Stimulated activated CD8-positive, alpha-beta memory T cell treated with anti-CD3 and anti-CD28 coated beads, Interleukin-12 subunit alpha, Interleukin-12 subunit beta, amount 100 ng/mL, for 1 hour (primary cell): ENCODE data around the gene AUTS2.

Source experiments
- DNase-seq: peaks from one replicate; pipeline ENCODE4 v3.0.0-alpha.2; 2020; ENCODE audit warnings: low read depth

The AUTS2 gene

DNA sequence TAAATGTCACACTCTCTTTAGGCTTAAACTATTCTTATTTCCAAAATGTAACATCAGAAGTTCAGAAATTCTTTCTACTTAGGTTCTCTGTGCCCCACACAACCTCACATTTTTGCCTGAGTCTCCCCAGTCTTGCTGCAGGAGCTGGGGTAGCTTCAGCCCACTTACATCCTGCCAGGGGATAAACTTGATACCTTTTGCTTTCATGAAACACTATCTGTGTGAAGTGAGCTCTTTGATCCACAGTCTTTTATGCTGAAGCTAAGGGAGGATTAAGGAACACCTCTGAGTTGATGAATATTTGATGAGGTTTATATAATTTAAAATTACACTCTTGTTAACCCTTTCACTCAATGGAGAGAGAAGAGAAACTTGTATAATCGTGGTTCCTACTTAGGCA lies 341.0 kb downstream of the AUTS2 start:
- DNase-seq = no peak

GRCh38 chr7:69941077-69941651 lies 342.9 kb downstream of the AUTS2 start:
- no peak for DNase-seq

DNA sequence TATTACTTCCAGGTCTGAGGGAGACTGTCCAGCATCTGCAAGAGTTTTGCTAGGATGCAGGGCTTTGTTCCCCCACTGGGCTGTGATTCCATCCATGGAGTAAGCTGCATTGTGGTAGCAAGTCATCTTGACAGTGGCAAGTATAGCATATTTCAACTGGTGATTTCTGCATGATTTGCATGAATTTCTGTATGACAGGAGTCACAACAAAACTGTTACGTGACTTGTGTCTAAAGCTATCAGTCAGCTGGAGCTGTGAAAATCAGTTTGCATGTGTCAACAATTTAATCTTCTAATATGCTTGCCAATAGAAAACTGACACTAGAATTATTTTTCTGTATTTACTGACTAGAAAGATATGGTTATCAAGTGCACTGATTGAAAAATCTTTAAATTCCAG lies 344.3 kb downstream of the AUTS2 start:
- no peak for DNase-seq

- DNase-seq = no peak
These were observed 348.6 kb downstream of the AUTS2 start for GRCh38 chr7:69946901-69947300.

DNA sequence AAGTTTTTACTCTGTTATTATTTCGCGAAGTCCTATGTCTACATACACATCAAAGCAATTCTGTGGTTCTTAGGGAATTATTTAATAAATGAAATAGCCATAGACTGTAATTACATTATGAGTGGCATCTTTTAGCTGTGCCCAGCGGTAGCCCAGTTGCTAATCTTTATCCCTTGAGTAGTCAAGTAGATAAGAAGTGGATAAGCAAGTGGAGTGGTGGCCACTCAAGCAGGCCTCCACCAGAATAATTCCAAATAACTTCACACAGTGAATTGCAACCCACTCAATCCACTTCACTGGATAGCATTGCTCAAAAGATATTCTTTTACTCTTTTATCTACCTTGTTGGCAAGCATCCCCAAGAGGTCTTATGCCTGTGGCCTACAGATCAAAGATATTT lies 349.7 kb downstream of the AUTS2 start:
- no peak for DNase-seq

DNA sequence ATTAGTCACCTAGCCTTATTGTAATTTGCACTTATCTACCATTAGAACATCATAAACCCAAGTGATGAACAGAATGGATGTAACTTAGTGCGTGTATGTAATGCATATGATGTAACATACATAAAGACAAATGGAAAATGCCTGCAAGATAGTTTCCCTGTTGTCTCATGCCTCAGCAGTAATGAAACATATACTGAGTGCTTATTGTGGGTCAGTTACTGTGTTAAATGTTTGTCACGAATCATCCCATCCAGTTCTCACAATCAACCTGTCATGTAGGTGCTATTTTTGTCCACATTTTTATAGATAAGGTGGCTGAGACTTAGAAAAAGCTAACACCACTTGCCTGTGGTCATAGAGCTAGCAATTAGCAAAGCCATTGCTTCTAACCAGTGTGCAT lies 350.8 kb downstream of the AUTS2 start:
- no peak for DNase-seq

DNA sequence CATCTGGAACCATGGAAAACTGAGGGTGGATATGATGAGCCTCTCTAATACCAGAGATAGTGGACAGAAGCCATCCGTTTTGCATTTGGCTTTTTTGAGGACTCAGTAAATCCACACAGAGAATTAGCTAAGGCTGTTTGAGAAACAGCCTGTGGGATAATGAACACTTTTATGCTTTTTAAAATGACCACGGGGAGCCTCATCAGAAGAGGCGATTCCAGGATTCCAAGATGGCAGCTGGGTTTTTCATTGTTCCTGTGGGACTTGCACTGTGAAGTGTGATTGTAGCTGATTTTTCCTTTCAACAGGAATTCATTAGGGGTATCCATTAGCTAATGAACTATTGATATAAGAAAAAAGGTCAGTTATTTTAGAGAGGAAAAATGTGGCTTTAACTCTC lies 353.2 kb downstream of the AUTS2 start:
- DNase-seq = no peak

GRCh38 chr7:69953136-69954067 lies 355.1 kb downstream of the AUTS2 start:
- no peak for DNase-seq

GRCh38 chr7:69956541-69956940 lies 358.3 kb downstream of the AUTS2 start:
- no peak for DNase-seq

- no peak for DNase-seq
These were observed 359.4 kb downstream of the AUTS2 start for GRCh38 chr7:69957661-69958060.

DNA sequence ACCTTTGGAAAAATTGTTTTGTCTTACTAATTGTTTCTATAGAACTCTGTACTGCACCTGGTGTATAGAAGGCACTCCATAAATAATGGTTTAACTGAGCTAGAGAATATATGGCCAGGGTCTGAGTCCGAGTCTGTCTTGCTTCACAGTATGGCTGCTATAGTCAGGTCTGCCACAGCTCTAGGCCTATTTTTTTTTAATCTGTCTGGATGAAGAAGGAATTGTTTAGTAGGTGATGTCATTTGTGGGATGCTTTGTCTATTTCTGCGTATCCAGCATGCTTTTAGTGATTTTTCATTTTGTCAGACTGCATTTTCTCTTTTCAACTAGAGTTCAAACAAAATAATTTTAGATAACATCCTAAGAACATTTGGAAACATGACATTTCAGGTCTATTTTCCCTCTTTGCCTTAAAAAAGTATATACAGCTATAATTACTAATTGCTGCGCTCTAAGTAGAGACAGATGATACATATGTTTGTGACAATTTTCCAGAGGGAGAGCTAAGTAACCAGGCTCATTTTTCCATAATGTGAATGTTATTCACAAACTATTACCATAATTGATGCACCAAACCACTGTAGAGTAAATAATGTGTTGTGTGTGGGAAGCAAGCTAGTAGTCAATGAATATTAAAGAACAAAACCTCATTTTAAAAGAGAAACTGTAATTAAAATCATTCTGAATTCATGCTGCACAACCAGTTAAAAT lies 361.7 kb downstream of the AUTS2 start:
- DNase-seq = no peak

DNA sequence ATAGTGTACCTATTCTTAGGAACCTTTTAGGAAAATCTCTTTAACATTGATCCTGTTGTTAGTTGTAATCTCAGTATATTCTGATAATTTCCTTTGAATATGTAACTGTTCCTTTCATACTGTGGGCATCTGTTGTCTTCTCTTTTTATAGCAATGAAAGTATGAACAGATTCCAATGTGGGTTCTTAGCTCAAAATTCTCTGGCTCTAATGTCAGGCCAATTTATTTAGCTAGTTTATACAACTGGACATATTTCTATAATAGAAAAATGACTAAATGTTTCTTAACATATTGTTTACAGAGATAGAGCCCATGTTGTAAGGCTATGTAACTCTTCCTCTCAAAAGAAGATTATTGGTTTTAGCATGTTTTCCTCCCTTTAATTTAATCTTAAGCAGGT lies 363.2 kb downstream of the AUTS2 start:
- DNase-seq = no peak

- DNase-seq = no peak
These were observed 364.2 kb downstream of the AUTS2 start for GRCh38 chr7:69962186-69963065.

- no peak for DNase-seq
These were observed 365.1 kb downstream of the AUTS2 start for GRCh38 chr7:69963393-69963792.

DNA sequence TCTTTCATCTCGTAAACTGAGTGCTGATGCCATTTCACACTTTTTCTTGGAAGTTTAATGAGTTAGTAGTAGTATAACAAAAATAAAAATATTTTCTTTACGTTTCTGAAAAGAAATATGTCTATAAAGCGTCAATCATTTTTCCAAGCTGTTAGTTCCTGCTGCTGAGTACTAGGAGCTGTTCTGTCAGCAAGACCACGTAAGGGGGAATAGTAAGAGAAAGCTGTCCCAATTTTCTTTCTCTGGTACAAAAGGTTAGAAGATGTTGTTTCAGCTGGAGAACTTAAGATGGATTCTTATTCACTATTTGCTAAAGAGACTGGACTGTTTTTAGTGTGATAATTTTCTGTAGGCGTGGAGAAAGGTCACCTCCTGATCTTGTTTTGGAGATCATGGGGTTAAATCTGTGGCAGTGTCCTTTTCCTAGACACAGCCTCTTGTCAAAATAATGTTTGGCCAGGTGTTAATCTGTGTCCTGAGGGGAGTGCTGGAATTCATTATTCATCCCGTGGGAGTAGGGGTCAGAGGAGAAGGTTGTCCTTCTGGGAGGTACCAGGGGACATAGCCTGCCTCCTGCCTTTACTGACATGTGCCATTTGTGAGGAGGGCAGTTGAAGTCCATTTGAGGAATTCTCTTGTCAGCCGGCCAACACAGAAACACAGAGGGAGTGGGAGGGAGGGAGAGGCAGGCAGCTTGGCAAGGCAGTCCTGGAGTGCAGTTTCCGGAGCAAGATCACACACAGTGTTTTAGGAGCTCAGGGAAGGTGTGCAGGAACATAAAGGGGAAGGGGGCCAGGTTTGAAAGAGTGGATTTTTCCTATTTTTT lies 368.7 kb downstream of the AUTS2 start:
- DNase-seq = no peak

DNA sequence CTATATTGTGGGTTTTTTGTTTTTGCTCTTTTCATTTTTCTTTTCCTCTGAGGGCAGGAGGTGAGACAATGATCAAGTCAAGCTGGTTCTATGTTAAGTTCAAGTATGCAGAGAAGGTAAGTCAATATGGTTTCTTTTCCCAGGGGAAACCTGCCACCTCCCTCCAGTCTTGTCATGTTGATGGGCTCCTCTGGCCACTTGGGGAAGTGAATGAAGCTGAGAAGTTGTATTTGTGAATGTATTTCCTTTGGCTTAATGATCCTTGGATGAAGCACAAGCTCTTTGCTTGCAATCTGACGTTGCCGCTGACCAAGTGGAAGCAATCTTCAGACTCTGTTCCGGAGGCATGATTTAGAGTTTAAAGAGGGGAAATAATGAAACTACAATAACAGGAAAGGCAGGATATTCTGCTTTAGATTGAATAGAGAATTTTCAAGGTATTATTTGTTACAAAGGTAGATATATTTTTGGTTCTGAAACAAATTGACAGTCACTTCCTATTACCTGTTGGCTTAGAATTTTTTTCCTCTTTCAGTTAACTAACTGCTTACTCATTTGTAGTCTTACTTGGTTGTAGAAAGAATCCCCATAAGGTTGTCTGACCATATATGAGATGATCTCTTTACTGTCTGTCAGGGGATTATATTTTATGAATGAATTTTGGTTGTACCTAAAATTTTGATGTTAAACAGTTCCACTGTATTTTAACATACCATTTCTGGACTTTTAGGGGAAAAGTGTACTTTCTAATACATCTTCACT lies 369.6 kb downstream of the AUTS2 start:
- DNase-seq = no peak

GRCh38 chr7:69968969-69969556 lies 370.8 kb downstream of the AUTS2 start:
- DNase-seq = no peak

- no peak for DNase-seq
These were observed 383.4 kb downstream of the AUTS2 start for GRCh38 chr7:69981646-69982045.

GRCh38 chr7:69982197-69982596 lies 383.9 kb downstream of the AUTS2 start:
- DNase-seq = no peak

GRCh38 chr7:69989551-69989950 lies 391.3 kb downstream of the AUTS2 start:
- DNase-seq = no peak
